ENCODE measurements around the gene STUB1. TPM values are rescaled to one million over a fixed set of nuclear protein-coding genes. Genes with fewer than 3 reads are reported as not detected.

The STUB1 gene
- total RNA-seq, 4 donors from 2014 or later: 107 to 244 (median 140) TPM

- TF ChIP-seq, protein P1, sequence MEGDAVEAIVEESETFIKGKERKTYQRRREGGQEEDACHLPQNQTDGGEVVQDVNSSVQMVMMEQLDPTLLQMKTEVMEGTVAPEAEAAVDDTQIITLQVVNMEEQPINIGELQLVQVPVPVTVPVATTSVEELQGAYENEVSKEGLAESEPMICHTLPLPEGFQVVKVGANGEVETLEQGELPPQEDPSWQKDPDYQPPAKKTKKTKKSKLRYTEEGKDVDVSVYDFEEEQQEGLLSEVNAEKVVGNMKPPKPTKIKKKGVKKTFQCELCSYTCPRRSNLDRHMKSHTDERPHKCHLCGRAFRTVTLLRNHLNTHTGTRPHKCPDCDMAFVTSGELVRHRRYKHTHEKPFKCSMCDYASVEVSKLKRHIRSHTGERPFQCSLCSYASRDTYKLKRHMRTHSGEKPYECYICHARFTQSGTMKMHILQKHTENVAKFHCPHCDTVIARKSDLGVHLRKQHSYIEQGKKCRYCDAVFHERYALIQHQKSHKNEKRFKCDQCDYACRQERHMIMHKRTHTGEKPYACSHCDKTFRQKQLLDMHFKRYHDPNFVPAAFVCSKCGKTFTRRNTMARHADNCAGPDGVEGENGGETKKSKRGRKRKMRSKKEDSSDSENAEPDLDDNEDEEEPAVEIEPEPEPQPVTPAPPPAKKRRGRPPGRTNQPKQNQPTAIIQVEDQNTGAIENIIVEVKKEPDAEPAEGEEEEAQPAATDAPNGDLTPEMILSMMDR (IDR thresholded peaks at IDR 0.05; ENCODE audit: low read depth): no peak
Measured at GRCh38 chr16:681746-682427, 1.7 kb downstream of the STUB1 start.

DNA sequence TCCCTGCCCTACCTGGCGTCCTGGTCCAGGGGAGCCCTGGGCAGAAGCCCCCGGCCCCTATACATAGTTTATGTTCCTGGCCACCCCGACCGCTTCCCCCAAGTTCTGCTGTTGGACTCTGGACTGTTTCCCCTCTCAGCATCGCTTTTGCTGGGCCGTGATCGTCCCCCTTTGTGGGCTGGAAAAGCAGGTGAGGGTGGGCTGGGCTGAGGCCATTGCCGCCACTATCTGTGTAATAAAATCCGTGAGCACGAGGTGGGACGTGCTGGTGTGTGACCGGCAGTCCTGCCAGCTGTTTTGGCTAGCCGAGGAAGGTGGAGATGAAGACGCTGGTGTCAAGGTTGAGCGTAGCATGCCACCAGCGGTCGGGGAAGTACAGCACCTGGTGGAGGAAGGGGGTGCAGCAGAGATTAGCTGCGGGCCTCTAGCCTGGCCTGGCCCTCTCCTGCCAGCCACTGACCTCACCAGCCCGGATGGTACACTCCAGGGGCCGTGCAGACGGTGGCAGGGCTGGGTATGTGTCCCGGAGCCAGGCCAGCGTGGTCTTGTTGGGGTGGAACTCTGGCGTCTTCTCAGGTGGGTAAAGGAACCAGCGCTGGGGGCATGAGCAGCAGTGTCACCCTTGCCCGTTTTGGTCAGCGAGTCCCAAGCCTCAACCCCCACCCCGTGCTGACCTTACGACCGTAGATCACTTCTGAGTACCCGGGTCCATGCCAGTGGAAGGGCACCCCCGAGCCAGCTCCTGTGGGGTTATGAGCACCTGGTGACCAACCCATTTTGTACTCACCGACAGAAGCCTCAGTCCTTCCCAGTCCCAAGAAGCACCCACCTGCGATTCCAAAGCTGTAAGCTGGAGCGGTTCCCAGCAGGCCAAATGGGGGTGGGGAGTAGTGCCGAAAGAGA is 2.5 kb downstream of the STUB1 start:
- TF ChIP-seq, protein P1 (IDR thresholded peaks at IDR 0.05; ENCODE audit: low read depth): no peak

- TF ChIP-seq, protein P1 (IDR thresholded peaks at IDR 0.05; ENCODE audit: low read depth): no peak
Measured at GRCh38 chr16:683396-684070, 3.3 kb downstream of the STUB1 start.

GRCh38 chr16:684071-684794 is 4.0 kb downstream of the STUB1 start, which contains the start of gene JMJD8:
JMJD8 (minus strand) TSS chr16:684334; CDS start chr16:684319, 15 bp downstream.
- TF ChIP-seq, protein P1 (IDR thresholded peaks at IDR 0.05; ENCODE audit: low read depth): no peak

DNA sequence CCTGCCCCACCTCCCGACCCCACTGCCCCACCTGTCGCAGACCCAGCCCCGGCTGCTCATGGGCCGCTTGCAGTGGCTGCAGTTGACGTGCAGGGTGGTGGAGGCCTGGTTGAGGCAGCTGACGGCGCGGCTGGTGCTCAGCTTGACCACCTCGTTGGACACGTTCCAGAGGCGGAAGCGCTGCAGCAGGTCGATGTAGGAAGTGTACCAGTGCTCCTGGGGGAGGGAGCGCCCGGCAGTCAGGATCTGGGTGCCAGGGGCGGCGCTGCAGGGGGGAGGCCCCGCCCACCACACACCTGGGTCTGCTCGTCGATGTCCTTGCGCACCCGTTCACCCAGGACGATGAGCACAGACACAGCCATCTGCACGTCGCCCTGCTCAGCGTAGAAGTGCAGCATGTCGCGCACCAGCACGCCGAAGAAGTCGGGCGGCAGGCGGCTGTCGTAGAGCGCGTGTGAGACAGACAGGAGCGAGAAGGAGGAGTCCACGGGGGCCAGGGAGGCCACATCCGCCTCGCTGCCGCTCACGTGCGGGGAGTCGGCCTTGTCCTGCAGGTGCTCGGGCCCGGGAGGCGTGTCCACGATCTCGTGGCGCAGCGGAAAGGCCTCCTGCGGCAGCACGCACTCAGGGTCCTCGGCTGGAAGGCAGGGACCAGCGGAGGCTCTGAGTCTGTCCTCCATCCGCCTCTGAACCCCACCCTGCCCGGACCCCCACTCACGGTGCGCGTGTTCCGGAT is 4.9 kb downstream of the STUB1 start:
- TF ChIP-seq, protein P1 (IDR thresholded peaks at IDR 0.05; ENCODE audit: low read depth): no peak

- TF ChIP-seq, protein P1 (IDR thresholded peaks at IDR 0.05; ENCODE audit: low read depth): no peak
Measured at GRCh38 chr16:685967-686366, 5.8 kb downstream of the STUB1 start.

Data from subcutaneous adipose tissue (tissue), 4 donors.